GM18909 (cell line): ENCODE results near the gene THRA.
A peak's percentile ranks its signal among the peaks of the same experiment; 100 is the strongest.
"Not testable (repeated sequence)": the region's sequence is repeated elsewhere in the genome, so short reads cannot be mapped to it uniquely, and the experiment has no call there.

Experiments
- ATAC-seq: cut with Tn5 transposase; IDR thresholded peaks from one replicate; pipeline ENCODE4 v1.9.1; 2021; ENCODE audit warnings: mild to moderate bottlenecking; ENCODE audit not compliant: unreplicated experiment, poor library complexity

Gene THRA

DNA sequence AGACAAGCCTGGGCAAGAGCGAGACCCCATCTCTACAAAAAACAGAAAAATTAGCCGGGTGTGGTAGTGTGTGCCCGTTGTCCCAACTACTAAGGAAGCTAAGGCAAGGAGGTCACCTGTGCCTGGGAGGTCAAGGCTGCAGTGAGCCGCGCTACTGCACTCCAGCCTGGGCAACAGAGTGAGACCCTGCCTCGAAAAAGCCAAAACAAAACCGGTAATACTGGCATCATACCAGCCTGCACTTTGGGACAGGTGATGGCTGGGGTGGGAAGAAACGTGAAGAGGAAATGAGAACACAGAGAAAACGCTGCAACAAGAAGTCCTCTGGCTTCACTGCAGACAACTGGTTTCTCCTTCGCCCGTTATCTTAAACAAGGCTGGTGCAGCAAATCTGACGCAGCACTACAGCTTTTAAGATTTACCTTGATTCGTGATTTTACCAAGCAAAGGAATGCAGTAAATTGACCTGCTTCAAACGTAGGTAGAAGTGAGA lies 76.8 kb downstream of the THRA start:
- ATAC-seq, result peak; percentile 6

- ATAC-seq, result not testable (repeated sequence)
These were observed 80.4 kb downstream of the THRA start for GRCh38 chr17:40143166-40143565.
